NCI-H146 treated with DMSO at 0.1 percent for 48 hours (cell line): ENCODE results near the gene PGPEP1.
"Not testable (repeated sequence)": the region's sequence is repeated elsewhere in the genome, so short reads cannot be mapped to it uniquely, and the experiment has no call there.

Source experiments
- DNase-seq: peaks from one replicate; lab custom pipeline; 2025; ENCODE audit not compliant: unreplicated experiment; lab: John Stamatoyannopoulos, UW

PGPEP1 gene

DNA sequence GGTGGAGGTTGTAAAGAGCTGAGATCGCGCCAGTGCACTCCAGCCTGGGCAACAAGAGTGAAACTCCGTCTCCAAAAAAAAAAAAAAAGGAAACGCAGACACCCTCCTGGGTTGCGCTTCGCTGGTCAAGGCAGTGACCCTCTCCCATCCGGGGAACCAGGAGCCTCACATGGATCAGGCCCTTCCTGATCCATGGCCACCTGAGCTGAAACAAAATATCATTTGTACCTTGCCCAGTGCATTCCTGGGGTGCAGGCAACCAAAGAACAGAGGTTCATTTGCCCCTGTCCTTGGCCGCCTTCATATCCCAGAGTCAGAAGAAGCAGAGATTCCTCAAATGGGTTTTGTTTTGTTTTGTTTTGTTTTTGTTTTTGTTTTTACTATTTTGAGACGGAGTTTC, 9.5 kb upstream of the PGPEP1 start:
- DNase-seq, result no peak

DNA sequence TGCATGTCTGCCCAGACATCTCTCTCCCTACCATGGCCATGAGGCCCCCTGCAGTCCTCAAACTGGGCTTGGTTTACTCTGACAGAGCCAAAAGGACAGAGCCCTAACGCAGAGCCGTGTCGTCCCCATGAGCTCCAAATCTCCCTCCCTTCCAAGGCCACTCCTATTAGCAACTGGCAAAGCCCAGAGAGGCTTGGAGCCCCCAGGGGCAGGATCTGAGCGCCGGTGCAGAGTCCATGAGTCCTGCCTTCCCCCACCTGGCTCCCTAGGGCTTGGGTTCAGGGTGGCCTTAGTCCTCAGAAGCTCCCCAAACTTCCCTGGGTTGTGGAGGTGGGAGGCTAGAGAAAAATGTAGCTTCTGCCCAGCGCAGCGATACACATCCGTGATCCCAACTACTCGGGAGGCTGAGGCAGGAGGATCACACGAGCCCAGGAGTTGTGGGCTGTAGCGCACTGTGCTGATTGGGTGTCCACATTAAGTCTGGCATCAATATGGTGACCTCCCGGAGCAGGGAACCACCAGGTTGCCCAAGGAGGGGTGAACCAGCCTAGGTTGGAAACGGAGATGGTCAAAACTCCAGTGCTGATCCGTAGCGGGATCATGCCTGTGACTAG, 7.4 kb upstream of the PGPEP1 start:
- DNase-seq, result no peak

DNA sequence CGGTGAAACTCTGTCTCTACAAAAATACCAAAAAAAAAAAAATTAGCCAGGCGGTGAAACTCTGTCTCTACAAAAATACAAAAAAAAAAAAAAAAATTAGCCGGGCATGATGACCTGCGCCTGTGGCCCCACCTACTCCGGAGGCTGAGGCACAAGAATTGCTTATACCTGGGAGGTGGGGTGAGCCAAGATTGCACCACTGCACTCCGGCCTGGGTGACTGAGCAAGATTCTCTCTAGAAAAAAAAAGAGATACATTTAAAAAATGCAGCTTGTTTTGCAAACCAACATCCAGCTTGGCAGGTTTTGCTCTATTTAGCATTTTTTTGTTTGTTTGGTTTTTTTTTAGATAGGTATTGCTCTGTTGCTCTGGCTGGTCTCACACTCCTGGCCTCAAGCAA, 6.7 kb upstream of the PGPEP1 start:
- no peak for DNase-seq

DNA sequence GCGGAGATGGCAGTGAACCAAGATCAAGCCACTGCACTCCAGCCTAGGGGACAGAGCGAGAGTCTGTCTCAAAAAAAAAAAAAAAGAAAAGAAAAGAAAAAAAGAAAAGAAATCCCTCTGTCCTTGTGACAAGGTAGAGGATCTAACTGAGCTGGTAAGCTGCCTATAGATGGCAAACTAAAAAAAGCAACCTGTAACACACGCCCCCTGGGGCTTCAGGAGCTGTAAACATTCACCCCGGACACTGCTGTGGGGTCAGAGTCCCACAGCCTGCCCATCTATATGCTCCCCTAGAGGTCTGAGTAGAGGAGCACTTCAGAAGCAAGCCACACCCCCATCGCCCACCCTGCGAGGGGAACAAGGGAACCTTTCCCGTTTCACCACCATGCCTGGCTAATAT, 4.3 kb upstream of the PGPEP1 start:
- no peak for DNase-seq

DNA sequence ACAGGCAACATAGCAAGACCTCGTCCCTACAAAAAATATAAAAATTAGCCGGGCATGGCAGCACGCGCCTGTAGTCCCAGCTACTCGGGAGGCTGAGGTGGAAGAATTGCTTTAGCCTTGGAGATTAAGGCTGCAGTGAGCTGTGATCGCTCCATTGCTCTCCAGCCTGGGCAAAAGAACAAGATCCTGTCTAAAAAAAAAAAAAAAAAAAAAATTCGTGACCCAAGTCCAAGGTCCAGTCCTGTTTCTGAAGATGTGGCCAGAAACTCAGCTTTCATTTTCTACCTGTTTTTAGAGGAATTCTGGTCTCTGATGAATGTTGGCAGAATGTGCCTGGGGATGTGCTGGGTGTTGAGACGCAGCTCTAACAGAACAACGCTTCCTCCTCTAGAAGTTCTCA, 1.9 kb upstream of the PGPEP1 start:
- DNase-seq, result no peak

DNA sequence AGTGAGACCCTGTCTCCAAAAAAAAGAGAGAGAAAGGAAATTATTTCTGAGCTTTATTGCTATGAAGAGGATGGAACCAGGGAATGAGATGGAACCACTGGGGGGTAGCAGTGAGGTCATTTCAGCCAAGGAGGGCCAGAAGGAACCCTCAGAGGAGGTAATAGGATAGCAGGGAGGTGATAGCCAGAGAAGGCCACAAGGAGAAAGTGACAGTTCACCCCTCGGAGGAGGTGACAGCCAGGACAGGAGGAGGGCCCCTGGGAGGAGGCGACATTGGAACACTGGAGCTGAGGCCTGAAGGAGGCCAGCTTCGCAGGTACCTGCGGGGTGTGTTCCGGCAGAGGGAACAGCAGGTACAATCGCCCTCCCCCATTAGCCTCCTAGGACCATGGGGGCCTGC, 675 bp upstream of the PGPEP1 start:
- no peak for DNase-seq

DNA sequence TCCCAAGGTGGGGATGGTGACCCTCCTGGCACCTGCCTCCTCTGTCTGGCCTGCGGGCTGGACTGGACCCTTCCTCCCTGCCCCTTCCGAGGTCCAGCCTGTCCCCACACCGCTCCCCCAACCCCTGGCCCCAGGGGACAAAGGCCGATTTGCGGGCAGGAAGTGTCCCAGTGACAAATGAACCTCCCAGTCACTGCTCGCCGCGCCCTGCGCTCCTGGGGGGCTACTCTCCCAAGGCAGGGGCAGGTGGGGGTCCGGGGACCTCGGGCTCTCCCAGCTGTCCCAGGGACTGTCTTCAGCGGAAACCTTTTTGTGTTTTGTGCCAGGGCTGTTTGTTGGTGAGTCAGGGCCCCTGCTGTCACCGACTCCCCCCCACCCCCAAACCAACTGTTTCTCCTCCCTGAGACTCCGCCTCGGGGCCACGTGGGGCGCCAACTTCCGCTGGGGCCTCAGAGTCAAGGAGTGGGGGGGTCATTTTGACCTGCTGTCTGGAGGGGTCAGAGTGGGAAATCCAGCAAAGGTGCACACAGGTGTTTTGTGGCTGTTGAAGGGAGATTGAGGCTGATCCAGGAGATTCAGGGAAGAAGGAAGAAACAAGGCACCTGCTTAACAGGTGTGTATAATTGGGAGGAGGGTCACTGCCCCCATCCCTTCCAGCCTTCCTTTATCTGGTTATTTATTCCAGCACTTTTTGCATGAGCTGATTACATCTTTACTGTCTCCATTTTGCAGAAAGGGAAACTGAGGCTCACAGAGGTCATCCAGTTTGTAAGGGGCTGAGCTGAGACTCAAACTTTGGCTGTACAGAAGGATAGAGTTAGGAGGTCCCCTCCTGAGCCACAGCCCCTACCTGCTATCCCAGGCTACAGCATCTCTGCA, 831 bp downstream of the PGPEP1 start:
- DNase-seq, result no peak

DNA sequence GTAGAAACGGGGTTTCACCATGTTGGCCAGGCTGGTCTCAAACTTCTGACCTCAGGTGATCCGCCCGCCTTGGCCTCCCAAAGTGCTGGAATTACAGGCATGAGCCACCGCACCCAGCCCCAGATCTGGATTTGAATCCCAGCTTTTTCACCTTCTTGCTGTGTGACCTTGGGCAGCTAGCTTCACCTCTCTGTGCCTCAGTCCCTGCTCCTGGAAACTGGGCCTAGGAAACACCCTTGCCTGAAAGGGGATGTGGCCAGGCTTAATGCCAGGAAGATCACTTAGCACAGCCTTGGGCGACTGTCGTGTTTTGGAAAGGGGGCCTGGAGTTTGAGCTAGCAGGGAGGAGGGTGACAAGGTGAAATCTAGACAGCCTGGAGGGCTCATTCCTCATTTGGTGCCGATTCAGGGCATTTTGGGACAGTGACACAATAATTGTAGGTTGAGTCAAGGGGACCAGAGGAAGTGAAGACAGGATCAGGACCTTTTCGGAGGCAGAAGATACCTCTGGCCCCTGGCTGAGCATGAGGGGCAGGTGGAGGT, 1.8 kb downstream of the PGPEP1 start:
- no peak for DNase-seq

DNA sequence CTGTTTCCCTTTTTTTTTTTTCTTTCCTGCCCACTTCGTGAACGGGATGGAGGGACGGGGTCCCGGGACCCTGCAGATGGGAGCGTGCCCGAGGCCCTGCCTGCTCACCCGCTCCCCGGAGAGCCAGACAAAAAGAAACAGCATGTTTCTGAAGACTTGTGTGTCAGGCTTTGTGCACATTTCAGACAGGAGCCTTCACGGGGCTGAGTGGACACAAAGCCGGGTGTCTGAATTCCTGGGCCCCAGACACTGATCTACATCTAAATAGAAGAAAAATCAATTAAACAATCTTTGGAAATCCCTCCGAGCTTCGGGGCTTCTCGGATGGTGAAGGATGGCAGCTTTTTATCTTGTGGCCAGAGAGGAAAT, 4.2 kb downstream of the PGPEP1 start:
- no peak for DNase-seq

DNA sequence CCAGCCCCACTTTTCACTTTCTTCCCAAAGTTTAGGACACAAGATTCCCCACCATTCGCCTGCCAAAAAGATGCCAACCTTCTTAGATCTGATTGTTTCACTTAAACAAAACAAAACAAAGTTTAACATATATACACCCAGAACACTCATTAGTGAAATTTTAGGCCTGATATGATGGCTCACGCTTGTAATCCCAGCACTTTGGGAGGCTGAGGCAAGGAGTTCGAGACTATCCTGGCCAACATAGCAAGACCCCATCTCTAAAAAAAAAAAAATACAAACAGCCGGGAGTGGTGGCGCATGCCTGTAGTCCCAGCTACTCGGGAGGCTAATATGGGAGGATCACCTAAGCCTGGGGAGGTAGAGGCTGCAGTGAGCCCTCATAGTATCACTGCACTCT, 4.9 kb downstream of the PGPEP1 start:
- DNase-seq, result no peak

DNA sequence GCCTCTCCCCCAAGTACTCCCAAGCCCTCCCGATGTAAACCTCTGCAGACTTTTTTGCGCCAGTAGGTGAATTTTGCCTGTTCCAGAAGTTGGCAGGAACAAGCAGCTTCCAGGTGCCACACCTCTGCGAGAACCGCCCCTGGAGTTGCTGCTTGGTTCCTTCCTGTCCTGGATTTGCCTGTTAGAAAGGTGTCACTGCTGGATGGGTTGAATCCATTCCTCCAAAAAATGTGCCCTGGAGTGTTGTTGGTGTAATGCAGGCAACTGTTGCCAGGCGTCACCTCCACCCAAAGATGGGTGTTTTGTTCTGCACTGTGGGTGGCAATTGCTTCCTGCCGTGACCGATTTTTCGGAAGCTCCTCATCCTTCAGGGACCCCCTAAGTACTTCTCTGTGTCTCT, 5.7 kb downstream of the PGPEP1 start:
- DNase-seq, result no peak

DNA sequence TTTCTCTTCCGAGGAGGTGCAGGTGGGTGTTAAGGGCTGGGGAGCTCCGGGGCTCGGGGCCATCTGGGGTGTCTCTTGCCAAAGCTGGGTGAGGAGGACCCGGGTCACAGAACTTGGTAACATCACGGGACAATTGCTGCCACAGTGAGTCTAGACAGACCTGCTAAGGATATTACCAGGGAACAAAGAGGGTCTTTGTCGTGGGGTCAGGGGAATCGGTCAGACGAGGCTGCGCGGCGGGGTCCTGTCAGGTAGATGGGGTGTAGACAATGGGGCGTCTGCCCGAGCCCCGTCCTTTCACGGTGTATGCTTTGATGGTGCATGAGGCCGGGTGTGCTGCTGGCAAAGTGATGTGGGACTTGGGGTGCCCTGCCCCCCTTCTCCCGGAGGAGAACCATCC, 7.8 kb downstream of the PGPEP1 start:
- no peak for DNase-seq

DNA sequence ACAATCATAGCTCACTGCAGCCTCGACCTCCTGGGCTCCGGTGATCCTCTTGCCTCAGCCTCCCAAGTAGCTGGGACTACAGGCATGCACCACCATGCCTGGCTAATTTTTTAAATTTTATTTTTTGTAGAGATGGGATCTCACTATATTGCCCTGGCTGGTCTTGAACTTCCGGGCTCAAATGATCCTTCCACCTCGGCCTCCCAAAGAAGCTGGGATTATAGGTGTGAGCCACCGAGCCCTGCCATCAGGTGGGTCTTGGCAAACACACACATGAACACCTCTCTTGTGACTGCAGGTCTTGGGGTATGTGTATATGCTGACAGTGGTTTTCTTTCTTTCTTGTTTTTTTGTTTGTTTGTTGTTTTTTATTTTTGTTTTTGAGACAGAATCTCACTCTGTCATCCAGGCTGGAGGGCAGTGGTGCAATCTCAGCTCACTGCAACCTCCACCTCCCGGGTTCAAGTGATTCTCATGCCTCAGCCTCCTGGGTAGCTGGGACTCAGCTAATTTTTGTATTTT, 8.5 kb downstream of the PGPEP1 start:
- not testable (repeated sequence) for DNase-seq

DNA sequence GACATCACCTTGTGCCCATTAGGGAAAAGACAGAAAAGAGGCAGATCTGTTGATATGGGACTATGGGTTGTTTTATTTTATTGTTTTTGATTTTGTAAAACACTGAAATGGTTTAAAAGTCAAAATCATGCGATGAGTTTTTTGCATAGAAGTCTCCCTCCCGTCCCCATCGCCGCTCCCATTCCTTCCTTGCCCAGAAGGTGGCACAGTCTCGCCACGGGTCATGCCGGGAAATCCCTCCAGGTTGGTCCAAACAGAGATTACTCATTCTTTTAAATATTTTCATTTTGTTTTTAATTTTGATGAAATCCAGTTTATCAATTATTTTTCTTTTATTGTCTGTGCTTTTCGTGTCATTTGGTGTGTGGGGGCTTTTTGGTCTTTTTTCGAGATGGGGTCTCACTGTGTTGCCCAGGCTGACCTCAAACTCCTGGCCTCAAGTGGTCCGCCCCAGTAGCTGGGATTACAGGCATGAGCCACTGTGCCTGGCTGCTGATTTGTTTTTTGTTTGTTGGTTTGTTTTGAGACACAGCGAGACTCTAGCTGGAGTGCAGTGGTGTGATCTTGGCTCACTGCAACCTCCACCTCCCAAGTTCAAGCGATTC, 9.2 kb downstream of the PGPEP1 start:
- DNase-seq, result no peak

DNA sequence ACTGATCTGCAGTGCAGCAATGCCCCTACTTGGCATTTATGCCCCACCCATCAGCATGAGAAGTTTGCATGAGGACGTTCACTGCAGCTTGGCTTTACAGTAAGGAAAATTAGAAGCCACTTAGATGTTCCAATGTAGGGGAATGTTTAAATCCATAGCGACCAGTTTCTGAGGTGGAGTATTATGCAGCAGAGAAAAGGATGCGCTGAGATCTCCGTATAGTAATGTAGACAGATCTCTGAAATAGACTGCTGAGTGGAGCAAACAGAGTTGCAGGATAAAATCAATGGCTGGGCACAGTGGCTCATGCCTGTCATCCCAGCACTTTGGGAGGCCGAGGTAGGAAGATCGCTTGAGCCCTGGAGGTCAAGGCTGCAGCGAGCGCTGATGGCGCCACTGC, 10.1 kb downstream of the PGPEP1 start:
- no peak for DNase-seq

DNA sequence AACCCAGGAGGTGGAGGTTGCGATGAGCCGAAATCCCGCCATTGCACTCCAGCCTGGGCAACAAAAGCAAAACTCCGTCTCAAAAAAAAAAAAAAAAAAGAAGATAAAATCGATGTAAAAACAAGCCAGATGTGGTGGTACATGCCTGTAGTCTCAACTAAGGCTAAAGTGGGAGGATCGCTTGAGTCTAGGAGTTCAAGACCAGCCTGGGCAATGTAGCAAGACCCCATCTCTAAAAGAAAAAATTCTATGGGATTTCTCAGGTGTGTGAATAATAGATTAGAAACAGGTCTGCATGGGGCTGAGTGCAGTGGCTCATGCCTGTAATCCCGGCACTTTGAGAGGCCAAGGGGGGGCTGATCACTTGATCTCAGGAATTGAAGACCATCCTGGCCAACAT, 11.1 kb downstream of the PGPEP1 start:
- DNase-seq, result no peak

DNA sequence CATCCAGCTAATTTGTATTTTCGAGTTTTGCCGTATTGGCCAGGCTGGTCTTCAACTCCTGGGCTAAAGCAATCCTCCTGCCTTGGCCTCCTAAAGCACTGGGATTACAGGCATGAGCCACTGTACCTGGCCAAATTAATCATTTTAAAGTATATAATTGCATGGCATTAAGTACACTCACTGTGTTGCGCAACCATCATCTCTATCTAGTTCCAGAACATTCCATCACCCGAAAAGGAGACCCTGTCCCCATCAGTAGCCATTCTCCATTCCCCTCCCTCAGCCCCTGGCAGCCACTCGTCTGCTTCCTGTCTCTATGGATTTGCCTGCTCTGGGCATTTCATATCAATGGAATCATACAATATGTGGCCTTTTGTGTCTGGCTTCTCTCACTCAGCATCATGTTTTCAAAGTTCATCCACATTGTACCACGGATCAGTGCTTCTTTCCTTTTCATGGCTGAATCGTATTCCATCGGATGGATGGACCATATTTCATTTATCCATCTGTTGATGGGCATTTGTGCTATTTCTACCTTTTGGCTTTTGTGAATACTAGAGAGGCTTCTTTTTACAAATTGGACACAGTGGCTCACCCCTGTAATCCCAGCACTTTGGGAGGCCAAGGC, 13.1 kb downstream of the PGPEP1 start:
- DNase-seq, result no peak

DNA sequence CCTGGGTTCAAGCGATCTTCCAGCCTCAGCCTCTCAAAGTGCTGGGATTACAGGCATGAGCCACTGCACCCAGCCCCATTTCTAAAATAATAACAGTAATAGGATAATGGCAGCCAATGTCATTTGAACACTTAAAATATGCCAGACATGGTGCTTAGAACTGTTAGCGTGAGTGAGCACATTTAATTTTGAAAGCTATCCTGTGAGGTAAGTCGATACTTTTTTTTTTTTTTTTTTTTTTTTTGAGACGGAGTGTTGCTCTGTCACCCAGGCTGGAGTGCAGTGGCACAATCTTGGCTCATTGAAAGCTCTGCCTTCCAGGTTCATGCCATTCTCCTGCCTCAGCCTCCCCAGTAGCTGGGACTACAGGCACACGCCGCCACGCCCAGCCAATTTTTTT, 14.3 kb downstream of the PGPEP1 start:
- DNase-seq, result not testable (repeated sequence)

DNA sequence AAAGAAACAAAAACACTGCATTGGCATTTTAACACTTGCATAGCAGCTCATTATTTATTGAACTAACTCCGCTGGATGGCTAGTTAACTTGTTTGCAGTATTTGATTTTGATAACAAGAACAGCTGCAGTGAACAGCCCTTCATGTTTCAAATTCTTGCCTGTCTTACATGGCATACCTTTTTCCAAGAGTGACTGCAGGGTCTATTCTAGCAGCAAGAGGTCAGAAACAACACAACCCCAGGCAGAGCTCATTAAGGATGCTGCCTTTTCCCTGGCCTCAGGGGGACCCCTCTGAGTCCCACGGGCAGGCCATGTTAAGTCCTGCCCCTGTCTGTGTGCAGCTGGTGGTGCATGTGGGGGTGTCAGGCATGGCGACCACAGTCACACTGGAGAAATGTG, 16.6 kb downstream of the PGPEP1 start:
- no peak for DNase-seq

DNA sequence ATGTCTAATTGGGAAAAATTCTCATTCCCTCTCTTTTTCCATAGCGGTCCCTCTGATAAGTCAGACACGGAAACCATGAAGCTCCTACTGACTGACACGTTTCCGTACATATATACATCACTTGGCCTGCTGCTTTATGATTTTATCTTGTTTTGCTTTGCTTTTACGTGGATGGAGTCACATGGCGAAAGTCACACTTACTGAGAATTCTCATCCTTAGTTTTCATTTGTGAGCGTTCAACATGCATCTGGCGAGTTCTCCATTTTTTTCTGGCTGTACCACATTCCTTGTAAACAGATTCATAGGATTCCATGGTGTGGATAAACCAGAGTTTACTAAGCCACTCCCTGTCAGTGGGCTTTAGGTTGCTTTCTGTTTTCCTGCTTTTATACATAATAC, 21.2 kb downstream of the PGPEP1 start:
- no peak for DNase-seq

DNA sequence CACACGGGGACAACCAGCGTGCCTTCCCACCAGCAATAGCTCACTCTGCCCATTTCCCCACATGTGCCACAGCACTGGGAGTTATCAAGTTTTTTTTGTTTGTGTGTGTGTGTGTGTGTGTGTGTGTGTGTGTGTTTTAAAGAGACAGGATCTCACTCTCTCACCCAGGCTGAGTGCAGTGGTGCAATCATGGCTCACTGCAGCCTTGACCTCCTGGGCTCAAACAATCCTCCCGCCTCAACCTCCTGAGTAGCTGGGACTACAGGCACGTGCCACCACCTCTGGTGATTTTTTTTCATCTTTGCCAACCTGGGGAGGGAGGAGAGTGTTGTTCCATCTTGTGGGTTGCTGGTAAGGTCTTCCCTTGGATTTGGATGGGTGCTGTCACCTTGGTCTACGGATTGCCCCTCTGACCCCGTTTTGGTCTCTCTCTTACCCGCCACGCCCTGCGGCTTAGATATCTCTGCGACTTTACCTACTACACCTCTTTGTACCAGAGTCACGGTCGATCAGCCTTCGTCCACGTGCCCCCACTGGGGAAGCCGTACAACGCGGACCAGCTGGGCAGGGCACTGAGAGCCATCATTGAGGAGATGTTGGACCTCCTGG, 22.6 kb downstream of the PGPEP1 start:
- DNase-seq, result no peak
